IPS-18a (cell line): ENCODE results near the gene SNF8.
"Not testable (repeated sequence)": the region's sequence is repeated elsewhere in the genome, so short reads cannot be mapped to it uniquely, and the experiment has no call there.

ENCODE experiments used
- H3K27ac ChIP-seq: one replicate; pipeline ENCODE4 v1.5.1; 2013; ENCODE audit warnings: low read length
- H3K27me3 ChIP-seq: one replicate; pipeline ENCODE4 v1.6.1; 2013; ENCODE audit warnings: mild to moderate bottlenecking, low read length; ENCODE audit not compliant: control insufficient read depth, insufficient read depth
- H3K36me3 ChIP-seq: one replicate; pipeline ENCODE4 v1.6.1; 2013; ENCODE audit warnings: low read depth, low read length; ENCODE audit not compliant: control insufficient read depth
- H3K4me1 ChIP-seq: one replicate; pipeline ENCODE4 v1.6.1; 2013; ENCODE audit warnings: low read depth, low read length; ENCODE audit not compliant: control insufficient read depth
- H3K4me3 ChIP-seq: one replicate; pipeline ENCODE4 v1.5.1; 2013; ENCODE audit warnings: low read length
- H3K9ac ChIP-seq: one replicate; pipeline ENCODE4 v1.6.1; 2013; ENCODE audit warnings: mild to moderate bottlenecking, low read length, moderate library complexity
- H3K9me3 ChIP-seq: one replicate; pipeline ENCODE4 v1.6.1; 2013; ENCODE audit warnings: low read depth, low read length; ENCODE audit not compliant: control insufficient read depth

Gene SNF8

DNA sequence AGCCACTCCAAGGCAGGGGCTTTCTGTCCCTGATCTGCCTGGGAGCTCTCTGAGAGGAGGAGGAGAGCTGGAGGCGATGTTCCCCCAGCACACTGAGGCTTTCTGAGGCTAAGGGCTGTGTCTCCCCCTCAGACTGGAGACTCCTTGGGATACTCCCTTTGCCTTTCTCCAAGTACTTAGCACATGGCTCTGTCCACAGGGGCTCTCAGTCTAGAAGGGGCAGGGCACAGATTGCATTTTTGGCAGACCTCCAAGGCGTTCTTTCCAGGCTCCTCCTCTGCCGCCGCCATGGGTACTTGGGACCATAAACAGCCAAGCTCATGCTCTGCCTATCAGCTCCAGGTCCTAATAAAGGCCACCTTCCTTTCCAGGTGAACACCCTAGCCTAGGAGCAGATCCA is 25.6 kb upstream of the SNF8 start:
- Histone ChIP-seq H3K27ac (no peak overlapping the region), H3K9ac (no peak overlapping the region), H3K27me3 (no peaks in the 10 kb centered on the region), H3K4me1 (peaks cover 7% of the 10 kb centered on the region), H3K4me3 (no peak overlapping the region), H3K36me3 (no peaks in the 10 kb centered on the region), H3K9me3 (no peaks in the 10 kb centered on the region)

DNA sequence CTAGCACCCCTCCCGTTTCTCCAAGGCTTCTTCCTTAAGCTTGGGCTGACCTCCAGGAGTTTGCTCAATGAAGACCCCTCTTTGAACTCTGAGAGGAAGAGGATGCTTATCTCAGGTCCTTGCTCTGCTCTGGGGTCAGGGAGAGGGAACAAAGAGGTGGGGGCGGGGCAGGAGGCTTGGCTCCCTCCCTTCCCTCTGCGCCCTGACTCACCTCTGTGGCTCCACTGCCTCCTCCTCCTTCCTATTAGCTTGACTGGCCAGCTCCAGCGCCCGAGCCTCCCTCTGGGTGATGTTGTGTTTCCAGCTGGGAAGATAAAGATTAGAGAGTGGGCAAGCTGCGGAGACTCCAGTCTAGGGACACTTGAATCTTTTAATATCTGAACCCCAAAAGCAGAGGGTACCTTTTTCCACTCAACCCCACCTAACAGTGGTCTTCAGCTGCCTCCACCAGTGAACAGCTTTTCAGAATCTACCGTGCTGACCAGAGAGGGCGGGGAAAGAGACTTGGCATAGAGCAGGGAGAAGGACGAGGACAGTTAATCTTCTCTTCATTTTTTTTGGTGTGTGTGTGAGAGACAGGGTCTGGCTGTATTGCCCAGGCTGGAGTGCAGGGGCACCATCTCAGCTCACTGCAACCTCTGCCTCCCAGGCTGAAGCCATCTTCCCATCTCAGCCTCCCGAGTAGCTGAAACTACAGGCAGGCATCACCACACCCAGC is 17.0 kb upstream of the SNF8 start:
- Histone ChIP-seq H3K4me3 (peak overlapping the region; percentile 6), H3K9ac (no peak overlapping the region), H3K27ac (no peak overlapping the region), H3K36me3 (no peaks in the 10 kb centered on the region), H3K27me3 (peaks cover 3% of the 10 kb centered on the region), H3K9me3 (no peaks in the 10 kb centered on the region), H3K4me1 (peaks cover 16% of the 10 kb centered on the region)

DNA sequence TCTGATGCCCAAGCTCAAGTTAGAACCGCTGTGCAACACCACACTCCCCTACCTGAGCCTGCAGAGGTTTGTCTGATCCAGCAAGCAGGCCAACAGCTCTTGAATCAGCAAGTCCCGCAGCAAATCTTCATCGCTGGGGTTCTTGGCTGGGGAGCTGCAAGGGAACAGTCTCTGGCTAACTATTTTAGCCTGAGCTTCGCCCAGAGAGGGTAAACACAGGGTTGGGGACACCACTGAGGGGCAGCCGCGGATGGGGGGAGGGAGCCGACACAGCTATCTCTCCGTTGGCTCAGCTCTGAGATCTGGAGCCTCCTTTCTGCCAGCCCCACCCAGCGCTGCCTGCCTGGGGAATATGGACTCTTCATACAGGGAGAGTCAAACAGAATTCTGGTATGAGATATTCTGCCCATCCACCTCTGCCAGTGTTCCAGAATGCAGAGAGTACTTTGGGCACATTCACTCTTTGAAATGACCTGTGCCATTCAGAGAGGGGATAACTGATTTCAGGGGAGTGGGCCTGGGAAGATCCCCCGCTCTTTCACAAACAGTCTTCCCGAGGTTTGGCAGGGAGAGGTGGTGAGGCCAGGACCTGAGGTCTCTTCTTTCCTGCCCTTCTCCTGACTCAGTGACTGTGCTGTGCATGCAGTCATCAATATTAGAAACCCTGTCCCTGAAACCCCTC is 16.3 kb upstream of the SNF8 start:
- no peaks in the 10 kb centered on the region for H3K36me3 ChIP-seq
- peaks cover 16% of the 10 kb centered on the region for H3K4me1 ChIP-seq
- H3K27ac ChIP-seq: no peak overlapping the region
- peaks cover 3% of the 10 kb centered on the region for H3K27me3 ChIP-seq
- H3K4me3 ChIP-seq: peak overlapping the region; percentile 6
- no peak overlapping the region for H3K9ac ChIP-seq
- H3K9me3 ChIP-seq: no peaks in the 10 kb centered on the region

DNA sequence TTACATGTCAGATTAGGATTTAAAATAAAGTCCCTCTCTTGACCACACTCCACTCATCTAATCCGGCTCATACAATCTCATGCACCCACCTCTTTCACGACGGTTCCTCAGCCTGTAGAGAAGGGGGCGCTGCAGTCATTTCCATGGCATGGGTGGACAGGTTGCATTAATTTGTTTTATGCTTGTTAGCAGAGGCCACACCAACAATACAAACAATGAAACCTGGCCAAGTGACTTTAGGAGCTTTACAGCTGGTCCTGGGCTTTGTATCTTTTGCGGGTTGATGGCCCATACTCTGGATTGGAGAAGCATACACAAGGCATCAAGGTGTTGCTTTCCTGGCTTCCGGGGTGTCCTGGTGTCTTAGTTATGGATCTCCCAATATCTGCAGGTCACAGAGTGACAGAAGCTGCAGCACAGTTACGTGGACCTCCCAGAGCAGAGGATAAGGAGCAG is 9.7 kb upstream of the SNF8 start:
- H3K27ac ChIP-seq: no peak overlapping the region
- H3K36me3 ChIP-seq: no peaks in the 10 kb centered on the region
- no peak overlapping the region for H3K4me3 ChIP-seq
- H3K4me1 ChIP-seq: no peaks in the 10 kb centered on the region
- no peaks in the 10 kb centered on the region for H3K9me3 ChIP-seq
- H3K9ac ChIP-seq: no peak overlapping the region
- H3K27me3 ChIP-seq: no peaks in the 10 kb centered on the region

DNA sequence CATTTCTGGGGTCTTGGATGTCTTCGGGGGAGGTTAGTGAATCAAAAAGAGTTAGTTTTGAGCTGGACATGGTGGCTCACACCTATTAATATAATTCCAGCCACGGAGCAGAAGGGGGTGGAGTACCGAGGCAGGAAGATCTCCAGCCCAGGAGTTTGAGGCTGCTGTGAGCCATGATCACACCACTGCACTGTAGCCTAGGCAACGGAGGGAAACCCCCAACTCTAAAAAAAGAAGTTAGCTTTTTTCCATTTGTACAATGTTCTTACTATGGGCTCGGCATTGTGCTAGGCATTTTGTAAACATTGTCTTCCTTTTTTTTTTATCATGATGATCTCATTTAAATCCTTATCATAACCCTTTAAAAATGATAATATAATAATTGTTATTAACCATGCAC is 8.3 kb upstream of the SNF8 start:
- Histone ChIP-seq H3K27ac (no peak overlapping the region), H3K4me3 (no peak overlapping the region), H3K27me3 (no peaks in the 10 kb centered on the region), H3K4me1 (no peaks in the 10 kb centered on the region), H3K9me3 (no peaks in the 10 kb centered on the region), H3K36me3 (no peaks in the 10 kb centered on the region), H3K9ac (no peak overlapping the region)

DNA sequence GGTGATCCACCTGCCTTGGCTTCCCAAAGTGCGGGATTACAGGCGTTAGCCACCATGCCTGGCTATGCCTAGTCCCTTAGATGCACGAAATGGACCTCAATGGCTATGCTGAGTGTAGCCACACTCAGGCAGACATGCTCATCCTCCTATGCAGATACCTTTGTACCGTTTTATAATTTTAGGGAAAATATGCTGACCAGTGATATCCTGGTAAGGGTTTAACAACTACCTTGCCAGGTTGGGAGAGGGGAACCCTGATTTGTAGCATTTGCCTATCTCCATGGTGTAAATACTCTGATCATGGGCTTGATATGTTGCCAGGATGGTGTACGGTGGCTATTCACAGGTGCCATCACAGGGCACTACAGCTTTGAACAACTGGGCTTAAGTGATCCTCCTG is 6.9 kb upstream of the SNF8 start:
- Histone ChIP-seq H3K4me1 (no peaks in the 10 kb centered on the region), H3K27ac (no peak overlapping the region), H3K36me3 (no peaks in the 10 kb centered on the region), H3K9me3 (no peaks in the 10 kb centered on the region), H3K27me3 (no peaks in the 10 kb centered on the region), H3K4me3 (no peak overlapping the region), H3K9ac (no peak overlapping the region)

DNA sequence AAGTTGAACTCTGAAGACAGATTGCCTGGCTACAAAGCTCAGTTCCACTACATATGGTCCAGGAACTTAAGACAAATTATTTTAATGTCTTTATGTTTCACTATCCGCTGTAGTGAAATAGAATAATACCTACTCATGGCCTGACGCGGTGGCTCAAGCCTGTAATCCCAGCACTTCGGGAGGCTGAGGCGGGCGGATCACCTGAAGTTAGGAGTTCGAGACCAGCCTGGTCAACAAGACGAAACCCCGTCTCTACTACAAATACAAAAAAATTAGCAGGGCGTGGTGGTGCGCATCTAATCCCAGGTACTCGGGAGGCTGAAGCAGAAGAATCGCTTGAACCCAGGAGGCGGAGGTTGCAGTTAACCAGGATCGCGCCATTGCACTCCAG is 614 bp upstream of the SNF8 start:
- peak overlapping the region; percentile 99 for H3K27ac ChIP-seq

DNA sequence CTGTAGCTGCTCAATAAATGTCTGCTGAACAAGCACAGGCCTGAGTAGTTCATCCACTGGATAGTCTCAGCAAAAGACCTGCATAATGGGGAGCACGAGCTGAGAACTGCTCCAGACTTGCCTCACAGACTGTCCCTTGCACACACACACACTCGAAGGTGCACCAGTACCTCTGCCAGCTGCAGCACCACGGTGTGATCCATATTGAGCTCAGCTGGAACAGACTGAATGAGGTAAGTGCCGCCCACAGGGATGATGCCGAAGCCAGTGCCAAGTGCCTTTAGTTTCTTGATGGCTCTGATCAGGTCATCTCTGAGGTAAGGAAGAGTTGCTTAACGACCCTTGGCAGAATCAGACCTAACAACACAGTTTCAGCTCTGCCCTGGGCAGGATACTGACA is 11.6 kb downstream of the SNF8 start:
- Histone ChIP-seq H3K4me1 (no peaks in the 10 kb centered on the region), H3K9ac (no peak overlapping the region), H3K9me3 (no peaks in the 10 kb centered on the region), H3K27me3 (no peaks in the 10 kb centered on the region), H3K27ac (no peak overlapping the region), H3K36me3 (peaks cover 81% of the 10 kb centered on the region), H3K4me3 (no peak overlapping the region)

More for the DNA sequence above, 614 bp upstream of the SNF8 start:
- H3K4me1 ChIP-seq, H3K36me3 ChIP-seq, H3K9me3 ChIP-seq, H3K27me3 ChIP-seq: not testable (repeated sequence)
- Histone ChIP-seq H3K4me3 (peak overlapping the region; percentile 78), H3K9ac (peak overlapping the region; percentile 70)

DNA sequence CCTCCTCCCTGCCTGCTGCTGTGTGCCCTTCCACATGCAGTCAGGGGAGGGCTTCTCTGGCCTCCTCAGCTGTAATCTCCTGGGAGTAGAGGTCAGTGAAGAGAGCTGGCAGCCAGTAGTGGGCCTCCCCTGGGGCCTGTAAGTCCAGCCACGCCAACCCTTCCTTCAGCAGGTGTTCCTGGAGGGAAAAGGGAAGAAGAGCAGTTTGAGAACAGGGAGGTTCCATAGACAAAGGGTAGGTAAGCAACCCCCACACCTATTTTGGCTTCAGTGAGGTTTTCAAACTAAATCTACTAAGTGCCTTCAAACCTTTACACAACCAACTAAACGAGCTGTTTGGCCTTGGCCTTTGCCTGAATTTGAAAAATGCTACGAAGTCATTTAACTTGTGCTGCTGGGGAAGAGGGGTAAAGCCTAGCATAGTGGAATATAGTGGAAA is 14.2 kb downstream of the SNF8 start:
- no peak overlapping the region for H3K4me3 ChIP-seq
- H3K27ac ChIP-seq: no peak overlapping the region
- no peaks in the 10 kb centered on the region for H3K9me3 ChIP-seq
- no peaks in the 10 kb centered on the region for H3K27me3 ChIP-seq
- no peaks in the 10 kb centered on the region for H3K4me1 ChIP-seq
- no peak overlapping the region for H3K9ac ChIP-seq
- peaks cover 87% of the 10 kb centered on the region for H3K36me3 ChIP-seq

DNA sequence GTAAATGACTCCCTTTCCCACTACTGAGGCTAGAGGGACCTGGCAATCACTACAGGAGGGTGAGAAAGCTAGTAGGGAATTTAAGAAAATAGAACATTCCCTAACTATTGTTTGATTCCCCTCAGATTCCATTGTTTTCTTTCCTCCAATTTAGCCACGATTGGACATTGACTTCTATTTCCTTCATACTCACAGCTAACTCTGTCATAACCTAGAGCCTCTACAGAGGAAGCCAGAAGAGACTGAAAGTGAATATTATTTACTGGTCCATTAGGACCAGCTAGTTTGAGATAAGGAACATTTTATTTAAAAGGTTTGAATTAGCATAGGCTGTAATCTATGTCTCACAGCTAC is 14.9 kb downstream of the SNF8 start:
- Histone ChIP-seq H3K27ac (no peak overlapping the region), H3K9ac (no peak overlapping the region), H3K4me3 (no peak overlapping the region), H3K27me3 (no peaks in the 10 kb centered on the region), H3K4me1 (no peaks in the 10 kb centered on the region), H3K9me3 (no peaks in the 10 kb centered on the region), H3K36me3 (peaks cover 91% of the 10 kb centered on the region)

DNA sequence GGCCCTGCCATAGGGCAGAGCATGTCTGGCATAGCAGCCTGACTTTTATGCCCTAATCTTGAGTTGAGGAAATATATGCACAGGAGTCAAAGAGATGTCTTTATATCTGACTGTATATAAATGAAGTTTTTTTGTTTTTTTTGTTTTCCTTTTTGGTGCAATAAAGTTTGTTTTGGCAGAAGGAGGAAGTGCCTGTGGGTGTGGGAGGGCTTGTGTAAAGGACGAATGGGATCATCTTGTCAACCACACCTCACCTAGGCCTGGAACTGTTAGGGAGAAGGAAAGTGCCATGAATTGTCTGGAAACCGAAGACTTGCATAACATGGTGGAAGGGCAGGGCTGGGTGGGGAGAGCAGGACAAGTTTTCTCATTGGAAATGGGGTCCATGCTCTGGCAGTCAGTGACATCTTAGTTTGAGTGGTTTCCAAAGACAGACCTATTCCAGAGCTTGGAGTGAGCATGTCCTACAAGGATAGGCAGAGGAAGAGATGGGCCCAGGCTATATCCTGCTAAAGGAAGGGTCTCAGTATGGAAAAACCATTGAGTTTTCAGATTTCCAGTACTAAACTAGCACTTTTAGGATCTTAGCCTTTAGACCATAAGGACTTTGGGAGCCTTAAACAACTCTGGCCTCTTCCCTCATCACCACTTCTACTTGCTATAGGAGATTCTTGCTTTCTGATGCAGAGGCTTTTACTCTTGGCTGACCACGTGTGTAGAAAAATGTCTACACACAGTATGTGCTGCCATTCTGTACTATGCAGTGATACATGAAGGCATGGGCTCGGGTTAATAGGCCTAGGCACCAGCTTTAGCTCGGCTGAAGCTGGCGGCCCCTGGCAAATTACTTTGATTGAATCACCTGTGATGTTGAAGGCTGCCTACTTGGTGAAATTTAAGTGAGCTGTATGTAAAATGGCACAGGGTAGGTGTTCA is 15.5 kb downstream of the SNF8 start:
- Histone ChIP-seq H3K9me3 (no peaks in the 10 kb centered on the region), H3K27me3 (no peaks in the 10 kb centered on the region), H3K36me3 (peaks cover 93% of the 10 kb centered on the region), H3K4me3 (no peak overlapping the region), H3K9ac (no peak overlapping the region), H3K4me1 (no peaks in the 10 kb centered on the region), H3K27ac (no peak overlapping the region)
